HG03066 (cell line): ENCODE results near the gene SPATC1L.
"Not testable (repeated sequence)": the region's sequence is repeated elsewhere in the genome, so short reads cannot be mapped to it uniquely, and the experiment has no call there.

Experiments
- ATAC-seq: cut with Tn5 transposase; IDR thresholded peaks from one replicate; pipeline ENCODE4 v1.9.1; 2021; ENCODE audit warnings: low read depth; ENCODE audit not compliant: unreplicated experiment

SPATC1L gene

DNA sequence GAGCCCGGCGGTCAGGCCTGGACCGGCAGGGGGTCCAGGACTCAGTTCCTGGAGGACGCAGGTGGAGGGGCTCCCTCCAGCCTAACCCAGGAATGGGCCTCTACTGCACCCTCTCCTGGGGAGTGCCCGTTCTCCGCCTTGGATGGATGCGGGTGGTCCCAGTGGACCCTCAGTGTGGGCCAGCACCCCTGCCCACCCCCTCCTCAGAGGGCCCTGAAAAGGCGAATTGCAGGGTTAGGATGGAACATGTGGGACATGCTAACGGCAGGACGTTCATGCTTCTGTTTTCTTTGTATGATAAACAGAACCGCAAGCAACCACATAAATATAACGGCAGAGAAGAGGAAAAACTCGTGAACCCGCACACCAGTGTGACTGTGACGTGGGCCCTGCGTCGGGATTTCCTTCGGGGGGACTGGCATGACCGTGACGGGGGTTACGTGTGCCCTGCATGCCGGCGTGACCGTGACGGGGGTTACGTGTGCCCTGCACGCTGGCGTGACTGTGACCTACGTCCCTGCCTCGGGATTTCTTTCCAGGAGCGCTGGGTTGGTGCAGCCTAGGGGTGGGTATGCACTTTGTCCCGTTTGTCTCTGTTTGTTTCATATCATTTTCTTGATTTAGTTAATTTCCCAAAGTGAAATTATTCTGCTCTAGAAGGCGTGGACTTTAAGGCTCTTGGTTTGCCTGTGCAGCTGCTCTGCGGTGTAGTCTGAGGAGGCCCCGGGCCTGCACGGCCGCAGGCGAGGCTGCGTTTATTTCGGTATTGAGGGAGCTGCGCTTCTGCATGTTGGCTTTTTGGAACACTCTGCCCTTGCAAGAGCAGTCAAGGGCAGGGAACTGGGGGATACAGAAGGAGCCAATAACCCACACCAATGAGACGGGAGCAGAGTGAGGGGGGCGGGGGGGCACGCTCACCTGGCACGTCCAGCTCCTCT is 32.0 kb downstream of the SPATC1L start:
- ATAC-seq = no peak

DNA sequence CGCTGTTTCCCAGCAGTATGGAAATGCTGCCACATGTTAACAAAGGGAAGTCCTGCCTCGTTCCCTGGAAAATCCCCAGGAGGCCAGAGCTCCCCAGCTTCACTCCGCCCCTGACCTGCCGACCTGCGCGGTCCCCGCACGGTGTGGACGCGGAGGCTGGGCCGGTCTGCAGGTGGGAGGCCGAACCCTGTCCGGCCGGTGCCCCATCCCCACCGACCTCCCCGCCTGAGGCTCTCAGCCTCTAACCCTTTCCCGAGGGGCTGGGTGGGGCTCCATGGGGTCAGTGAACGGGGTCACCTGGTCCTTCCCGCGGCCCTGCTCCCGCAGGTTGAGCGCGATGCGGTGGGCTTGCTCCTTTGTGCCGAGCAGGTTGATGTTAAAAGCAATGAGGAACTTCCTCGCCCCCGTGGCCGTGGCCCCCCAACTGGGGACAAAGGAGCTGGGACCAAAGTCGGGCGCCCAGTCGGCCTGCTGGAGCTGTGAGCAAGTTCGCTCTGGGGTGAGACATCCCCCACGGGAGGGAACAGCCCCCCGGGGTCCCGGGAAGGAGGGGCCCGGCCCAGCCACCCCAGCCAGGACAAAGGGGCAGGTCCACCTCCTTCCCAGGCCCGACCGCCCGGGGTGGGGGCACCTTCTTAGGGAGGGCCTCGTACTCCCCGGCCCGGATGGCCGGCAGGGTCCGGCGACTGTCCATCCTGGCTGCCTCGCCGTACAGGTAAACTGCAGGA is 32.8 kb downstream of the SPATC1L start:
- ATAC-seq = no peak

DNA sequence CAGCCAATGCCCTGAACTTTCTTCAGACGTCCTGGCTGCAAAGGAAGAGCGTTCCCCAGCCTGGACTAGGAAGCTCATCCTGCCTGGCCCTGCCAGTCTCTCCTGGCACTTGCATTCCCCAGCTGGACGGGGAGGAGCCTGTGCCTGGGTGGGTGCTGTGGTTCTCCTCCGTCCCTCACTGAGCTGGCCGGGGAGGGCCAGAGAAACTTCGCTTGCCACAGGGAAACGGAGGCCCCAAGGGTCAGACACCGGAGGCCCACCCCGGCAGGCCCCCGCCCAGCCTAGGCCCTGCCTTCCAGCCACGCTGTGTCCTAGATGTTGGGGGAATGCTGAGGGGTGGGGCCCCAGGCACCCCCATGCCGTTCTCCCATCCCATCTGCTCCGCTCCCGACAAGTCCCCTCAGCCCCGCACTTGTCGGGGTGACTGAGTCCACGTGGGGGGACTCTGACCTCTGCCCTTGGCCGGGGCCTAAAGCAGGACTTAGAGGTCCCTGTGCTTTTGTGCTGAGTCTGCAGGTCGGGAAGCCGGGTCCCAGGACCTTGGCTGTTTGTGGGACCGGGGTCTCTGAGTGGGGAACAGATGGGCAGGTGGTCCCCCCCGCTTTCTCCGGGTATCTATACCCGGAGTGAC is 33.7 kb downstream of the SPATC1L start:
- ATAC-seq = no peak

DNA sequence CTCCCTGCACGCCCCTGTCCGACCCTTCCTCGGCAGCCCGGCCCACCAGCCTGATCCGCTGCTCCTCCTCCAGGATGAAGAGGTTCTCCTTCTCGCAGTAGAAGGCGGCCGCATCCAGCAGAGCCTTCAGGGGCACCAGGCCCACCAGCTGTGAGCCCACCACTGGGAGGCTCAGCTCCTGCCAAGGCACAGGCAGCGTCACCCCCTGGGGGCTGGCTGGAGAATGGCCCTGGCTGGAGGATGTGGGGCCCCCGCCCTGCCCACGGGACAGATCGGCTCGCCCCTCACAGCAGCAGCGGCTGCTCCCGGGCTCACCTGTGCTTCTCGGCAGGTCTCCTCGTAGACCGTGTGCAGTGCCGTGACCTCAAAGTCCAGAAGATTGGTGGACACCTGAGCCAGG is 34.2 kb downstream of the SPATC1L start:
- ATAC-seq = no peak

DNA sequence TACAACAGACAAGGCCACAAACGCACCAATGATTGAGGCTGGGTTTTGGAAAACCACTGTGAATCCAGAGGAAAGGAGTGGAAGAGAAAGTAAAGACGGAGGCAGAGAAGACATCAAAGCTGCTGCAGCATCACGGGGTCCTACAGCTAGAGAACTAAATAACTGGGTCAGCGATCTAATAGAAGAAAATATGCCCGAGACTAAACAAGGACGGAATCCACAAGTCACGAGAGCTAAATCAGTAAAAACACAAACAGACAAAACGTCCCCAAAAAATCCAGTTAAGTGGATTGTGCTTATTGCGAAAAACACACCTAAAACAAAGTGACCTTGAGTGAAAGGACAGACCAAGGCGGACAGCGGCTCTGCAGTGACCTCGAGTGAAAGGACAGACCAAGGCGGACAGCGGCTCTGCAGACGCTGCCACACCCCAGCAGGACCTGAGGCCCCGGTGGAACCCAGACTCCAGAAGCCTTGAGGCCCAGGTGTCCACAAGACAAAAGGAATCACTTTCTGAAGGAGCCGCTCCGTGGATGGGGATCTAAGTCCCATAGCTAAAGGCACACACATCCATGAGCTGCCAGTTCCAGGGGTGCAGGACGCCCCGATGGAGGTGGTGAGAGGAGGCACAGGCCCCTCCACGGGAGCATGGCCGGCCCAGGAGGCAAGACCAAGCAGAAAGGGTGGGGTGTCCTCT is 34.9 kb downstream of the SPATC1L start:
- ATAC-seq = no peak

DNA sequence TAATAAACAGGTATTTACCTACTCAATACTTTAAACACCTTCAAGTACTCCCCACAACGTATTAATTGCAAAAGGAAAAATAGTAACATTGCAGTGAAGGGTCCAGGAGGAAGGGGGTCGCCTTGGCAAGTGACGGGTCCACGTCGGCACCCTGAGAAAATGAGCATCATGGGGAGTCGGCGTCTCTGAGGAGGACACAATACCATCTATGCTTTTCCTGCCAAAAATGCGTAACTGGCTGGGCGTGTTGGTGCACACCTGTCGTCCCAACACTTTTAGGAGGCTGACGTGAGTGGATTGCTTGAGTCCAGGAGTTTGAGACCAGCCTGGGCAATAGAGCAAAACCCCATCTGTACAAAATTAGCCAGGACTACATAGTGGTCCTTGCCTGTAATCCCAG is 36.2 kb downstream of the SPATC1L start:
- no peak for ATAC-seq

DNA sequence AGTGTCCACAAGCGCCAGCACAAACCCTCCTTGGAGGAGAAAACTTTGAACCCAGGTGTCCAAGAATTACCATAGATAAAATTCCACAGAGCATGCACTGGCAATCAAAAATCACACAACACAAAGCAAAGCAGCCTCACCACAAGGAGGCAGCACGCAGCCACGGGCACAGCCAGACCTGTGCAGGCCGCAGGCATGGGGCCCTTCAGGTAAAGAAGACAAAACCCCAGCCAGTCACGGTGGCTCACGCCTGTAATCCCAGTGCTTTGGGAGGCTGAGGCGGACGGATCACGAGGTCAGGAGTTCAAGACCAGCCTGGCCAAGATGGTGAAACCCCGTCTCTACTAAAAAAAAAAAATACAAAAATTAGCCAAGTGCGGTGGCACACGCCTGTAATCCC is 36.8 kb downstream of the SPATC1L start:
- not testable (repeated sequence) for ATAC-seq

DNA sequence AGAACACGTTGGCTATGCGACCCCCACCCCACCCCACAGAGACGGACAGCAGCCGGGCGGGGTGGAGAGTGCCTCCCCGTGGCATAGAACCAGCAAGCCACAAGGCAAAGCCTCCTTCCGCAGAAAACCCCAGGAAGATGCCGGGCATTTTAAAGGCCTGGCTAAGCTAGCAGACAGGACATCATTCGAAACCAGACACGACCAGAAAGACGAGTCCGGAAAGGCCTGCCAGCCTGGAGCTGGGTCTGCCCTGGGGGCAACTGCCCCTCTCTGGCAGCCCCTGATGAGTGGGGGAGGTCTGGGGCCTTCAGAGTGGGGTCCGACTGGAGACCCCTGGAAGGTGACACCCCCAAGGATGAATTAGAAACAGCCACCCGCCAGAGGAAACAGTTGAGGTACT is 37.4 kb downstream of the SPATC1L start:
- ATAC-seq = no peak

DNA sequence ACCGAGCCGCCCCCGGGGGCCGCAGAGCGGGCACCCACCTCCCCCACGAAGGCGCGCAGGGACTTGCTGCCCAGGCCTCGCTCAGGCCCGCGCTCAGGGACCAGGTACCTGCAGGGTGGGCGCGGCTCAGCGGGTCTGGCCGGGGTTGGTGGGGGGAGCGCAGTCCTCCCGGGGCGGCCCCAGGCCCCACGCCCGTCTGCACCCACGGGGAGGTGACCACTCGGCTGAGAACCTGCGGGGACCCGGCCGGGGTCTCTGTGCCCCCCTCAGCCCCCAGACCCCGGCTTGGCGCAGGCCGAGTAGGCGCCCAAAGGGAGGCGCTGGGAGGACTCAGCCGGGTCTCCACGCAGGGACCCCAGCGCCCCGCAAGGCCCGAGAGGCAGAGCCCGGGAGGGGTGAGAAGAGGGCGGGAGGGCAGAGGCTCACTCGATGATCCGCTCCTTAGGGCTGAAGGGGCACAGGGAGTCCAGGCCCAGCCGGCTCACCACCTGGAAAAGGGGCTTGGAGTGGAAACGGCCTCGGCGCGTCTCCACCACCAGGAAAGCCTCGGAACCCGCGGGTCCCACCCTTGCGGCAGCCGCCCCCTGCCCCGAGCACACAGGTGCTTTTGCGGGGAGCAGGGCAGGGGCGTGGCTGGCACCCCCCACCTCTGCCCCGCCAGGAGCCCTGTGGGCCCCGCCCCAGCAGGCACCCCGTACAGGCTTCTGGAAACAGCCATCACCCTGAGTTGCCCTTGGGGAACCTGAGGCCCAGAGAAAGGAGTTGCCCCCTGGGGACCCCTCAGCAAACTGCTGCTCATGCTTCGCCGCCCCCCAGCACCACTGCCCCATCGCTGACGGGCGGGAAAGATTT is 38.2 kb downstream of the SPATC1L start:
- no peak for ATAC-seq

DNA sequence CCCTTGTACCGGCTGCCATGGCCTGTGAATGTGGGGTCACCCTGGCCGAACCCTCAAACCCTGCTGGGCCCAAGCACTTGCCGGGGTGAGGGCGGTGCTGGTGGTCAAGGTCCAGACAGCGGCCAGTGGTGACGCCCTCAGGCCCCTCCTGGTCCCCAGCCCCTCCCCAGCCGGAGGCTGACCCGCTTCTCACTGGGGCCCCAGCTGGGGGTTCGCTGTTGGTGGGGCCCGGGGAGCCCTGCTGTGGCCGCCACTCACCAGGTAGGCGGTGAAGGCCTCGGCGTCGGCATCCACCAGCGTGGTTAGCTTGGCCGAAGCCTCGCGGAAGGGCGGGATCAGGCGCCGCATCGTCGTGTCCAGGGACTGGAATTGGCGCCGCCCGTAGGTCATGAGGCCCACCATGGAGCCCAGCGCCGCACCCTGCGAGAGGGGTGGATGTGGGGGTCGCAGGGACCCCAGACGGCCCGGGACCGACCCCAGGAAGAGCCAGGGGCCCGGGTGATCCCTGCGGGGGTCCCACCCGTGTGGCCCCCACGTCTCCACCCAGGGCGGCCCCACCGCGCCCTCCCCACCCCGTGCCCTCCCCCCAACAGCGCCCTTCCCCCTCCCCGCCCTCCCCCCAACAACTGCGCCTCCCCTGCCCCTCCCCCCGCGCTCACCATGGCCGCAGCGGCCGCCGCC is 39.0 kb downstream of the SPATC1L start:
- ATAC-seq = no peak

DNA sequence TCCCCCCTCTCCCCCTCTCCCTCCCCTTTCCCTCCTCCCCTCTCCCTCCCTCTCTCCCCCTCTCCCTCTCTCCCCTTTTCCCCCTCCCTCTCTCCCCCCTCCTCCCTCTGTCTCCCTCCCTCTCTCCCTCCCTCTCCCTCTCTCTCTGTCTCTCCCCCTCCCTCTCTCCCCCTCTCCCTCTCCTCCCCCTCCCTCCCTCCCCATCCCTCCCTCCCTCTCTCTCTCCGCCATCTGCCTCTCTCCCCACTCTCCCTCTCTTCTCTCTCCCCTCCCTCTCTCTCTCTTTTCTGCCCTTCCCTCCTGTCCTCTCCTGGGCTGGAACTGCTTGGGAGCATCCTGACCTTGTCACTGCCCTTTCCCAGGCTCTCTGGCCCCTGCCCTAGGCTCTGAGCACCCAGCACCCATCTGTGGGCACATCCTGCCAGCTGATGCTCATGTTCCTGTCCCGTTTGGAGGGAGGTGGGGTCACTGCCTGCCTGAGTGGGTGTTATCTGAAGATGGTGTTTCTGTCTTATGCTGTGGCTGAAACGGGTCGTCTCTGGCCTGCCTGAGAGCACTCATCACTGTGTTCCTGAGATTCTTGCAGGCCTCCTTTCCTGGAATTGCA is 39.7 kb downstream of the SPATC1L start:
- ATAC-seq = no peak

DNA sequence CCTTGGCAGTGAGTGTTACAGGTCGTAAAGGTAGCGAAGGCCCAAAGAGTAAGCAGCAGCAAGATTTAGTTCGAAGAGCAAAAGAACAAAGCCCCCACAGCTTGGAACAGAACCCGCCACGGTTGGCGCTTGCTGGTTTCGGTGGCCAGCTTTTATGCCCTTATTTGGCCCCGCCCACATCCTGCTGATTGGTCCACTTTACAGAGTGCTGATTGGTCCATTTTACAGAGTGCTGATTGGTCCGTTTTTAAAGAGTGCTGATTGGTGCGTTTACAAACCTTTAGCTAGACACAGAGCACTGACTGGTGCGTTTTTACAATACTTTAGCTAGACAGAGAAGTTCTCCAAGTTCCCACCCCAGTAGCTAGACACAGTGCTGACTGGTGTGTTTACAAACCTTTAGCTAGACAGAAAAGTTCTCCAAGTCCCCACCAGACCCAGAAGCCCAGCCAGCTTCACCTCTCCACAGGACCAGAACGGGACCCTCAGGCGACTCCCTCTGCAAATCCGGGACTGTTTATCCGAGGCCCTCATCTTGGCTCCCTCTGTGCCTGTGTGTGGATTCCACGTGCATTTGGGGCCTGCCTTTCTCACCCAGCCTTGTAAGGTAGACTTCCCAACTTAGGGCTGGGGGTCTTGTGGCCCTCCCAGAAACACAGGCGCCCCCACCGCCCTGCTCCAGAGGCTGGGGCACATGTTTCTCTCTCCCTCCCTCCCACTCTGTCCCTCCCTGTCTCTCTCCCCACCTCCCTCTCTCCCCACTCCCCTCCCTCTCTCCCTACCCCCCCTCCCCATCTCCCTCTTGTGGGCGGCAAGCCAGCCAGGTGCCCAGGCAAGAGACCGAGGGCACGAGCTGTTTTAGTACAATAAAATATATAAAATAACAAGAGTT is 41.4 kb downstream of the SPATC1L start:
- no peak for ATAC-seq

DNA sequence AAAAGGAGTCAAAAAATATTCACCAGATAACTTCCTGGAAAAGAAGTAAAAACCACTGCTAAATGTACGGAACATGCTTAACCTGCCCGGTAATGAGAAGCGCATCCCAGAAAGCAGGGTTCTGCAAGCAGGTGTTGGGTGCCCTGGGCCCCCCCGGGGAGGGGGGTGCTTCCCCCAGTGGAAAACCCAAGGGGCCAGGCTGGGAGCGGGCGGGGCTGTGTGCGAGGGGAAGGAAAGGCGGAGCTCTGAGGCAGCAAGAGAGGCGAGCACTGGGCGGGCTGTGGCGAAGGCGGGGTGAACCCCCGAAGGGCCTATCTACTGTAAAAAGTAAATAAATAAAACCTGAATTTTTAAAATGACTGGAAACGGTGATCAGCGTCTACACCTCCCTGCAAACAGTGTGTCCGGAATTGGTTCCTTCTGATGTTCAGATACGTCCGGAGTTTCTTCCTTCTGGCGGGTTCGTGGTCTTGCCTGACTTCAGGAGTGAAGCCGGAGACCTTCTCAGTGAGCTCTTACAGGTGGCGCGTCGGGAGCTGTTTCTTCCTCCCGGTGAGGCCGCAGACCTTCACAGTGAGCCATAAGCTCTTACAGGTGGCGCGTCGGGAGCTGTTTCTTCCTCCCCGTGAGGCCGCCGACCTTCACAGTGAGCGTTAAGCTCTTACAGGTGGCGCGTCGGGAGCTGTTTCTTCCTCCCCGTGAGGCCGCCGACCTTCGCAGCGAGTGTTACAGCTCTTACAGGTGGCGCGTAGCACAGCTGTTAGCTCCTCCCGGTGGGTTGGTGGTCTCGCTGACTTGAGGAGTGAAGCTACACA is 42.3 kb downstream of the SPATC1L start:
- ATAC-seq = no peak

DNA sequence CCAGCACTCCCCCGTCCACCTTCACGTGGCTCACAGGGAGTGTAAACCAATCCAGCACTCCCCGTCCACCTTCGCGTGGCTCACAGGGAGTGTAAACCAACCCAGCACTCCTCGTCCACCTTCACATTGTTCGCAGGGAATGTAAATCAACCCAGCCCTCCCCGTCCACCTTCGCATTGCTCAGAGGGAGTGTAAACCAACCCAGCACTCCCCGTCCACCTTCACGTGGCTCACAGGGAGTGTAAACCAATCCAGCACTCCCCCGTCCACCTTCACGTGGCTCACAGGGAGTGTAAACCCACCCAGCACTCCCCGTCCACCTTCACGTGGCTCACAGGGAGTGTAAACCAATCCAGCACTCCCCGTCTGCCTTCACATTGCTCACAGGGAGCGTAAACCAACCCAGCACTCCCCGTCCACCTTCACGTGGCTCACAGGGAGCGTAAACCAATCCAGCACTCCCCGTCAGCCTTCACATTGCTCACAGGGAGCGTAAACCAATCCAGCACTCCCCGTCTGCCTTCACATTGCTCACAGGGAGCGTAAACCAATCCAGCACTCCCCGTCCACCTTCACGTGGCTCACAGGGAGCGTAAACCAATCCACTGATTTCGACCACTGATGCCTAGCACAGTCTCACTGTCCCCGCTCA is 43.8 kb downstream of the SPATC1L start:
- not testable (repeated sequence) for ATAC-seq

DNA sequence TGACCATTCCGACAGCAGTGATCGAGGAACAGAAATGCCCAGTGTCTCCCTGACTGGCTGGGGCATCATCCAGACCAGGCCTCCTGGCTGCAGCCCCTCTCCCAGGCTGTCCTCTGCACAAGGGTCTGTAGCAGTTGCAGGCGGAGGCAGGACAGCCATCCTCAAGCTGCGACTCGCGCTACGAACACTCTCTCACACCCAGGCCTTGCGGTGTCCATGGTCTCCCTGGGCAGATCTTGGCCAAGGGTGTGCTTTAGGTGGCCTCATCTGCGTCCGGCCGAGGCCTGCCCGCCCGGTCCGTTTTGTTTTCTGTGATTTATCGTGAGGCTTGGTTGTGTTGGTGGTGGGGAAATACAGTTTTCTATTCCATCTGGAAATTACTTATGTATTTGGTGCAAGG is 44.6 kb downstream of the SPATC1L start:
- ATAC-seq = no peak

DNA sequence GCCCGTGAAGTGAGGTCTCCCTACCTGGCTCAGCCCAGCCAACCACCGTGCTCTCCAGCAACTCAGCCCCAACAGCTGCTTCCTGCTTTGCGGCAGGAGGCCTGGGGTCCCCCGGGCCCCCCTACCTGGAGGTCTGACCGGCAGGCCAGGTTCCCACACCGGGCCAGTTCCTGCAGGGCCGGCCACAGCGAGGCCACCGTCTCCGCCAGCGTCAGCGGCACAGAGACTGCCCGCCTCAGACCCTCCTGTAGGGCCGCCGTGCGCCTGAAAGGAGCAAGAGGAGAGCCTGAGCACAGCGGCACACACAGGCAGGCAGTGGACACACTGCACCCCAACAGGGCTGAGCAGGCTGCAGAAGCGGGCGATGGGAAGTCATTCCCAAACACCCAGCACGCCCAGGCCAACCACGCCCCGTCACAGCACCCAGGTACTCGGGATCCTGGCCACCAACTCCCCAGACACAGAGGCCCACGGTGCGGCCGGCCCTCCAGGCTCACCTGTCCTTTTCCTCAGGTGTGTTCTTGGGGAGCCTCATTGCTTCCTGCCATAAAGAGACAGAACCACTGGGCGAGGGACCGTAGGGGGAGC is 45.8 kb downstream of the SPATC1L start:
- ATAC-seq = no peak
